ENCODE data around the gene HABP2. TPM values are rescaled to one million over a fixed set of nuclear protein-coding genes. Genes with fewer than 3 reads are reported as not detected.

The HABP2 gene
- total and polyA plus RNA-seq, 2 of the 4 experiments (the other 2 are of a cell fraction) = not detected

DNA sequence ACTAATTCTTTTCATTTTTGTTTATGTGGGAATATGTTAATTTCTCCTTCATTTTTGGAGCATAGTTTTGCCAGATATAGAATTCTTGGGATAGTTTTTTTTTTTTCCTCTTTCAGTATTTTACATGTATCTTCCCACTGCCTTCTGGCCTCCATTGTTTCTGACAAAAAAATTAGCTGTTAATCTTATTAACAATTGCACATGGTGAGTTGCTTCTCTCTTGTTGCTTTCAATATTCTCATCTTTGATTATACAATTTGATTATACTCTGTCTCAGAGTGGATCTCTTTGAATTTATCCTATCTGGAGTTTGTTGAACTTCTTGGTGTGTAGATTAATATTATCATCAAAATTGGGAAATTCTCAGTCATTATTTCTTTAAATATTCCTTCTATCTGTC lies 41.4 kb upstream of the HABP2 start:
- Histone ChIP-seq H2BK20ac (ENCODE audit: low read depth, low read length) (no peak overlapping the region), H3K18ac (ENCODE audit: low read depth, low read length) (no peak overlapping the region), H2BK15ac (ENCODE audit: low read depth, low read length) (no peak overlapping the region), H3K9me3 (ENCODE audit: control insufficient read depth, insufficient read depth, low read length) (no peaks in the 10 kb centered on the region), H4K5ac (ENCODE audit: low read depth, low read length) (no peak overlapping the region), H3K79me1 (ENCODE audit: low read depth in 1 of 2, low read length in 2 of 2) (no peaks in the 10 kb centered on the region), H3K27me3 (ENCODE audit: control insufficient read depth, insufficient read depth, low read length) (no peaks in the 10 kb centered on the region), H3K4me2 (ENCODE audit: low read depth, low read length) (no peak overlapping the region), H3K14ac (replicated peaks; ENCODE audit: low read depth, low read length) (no peak overlapping the region), H4K20me1 (ENCODE audit: insufficient read depth, low read length) (no peaks in the 10 kb centered on the region), H3K23ac (ENCODE audit: low read depth, low read length) (no peak overlapping the region), H4K8ac (ENCODE audit: low read depth in 2 of 2, low read length in 2 of 2) (no peak overlapping the region), H3K9ac (ENCODE audit: low read depth, low read length) (no peak overlapping the region), H4K91ac (ENCODE audit: insufficient read depth, low read depth, low read length) (no peak overlapping the region), H3K4me3 (ENCODE audit: insufficient read depth, low read depth, low read length) (no peak overlapping the region), H2AK5ac (ENCODE audit: low read depth, low read length) (no peak overlapping the region), H3K4ac (ENCODE audit: low read depth, low read length) (no peak overlapping the region), H3K9me1 (ENCODE audit: insufficient read depth, low read length) (no peaks in the 10 kb centered on the region), H3K4me1 (ENCODE audit: control insufficient read depth, insufficient read depth, low read length) (no peaks in the 10 kb centered on the region), H2AFZ (replicated peaks; ENCODE audit: low read length, poor library complexity) (no peak overlapping the region), H2BK120ac (ENCODE audit: low read depth, low read length) (no peak overlapping the region), H3K27ac (ENCODE audit: insufficient read depth, low read length) (no peak overlapping the region), H3K36me3 (ENCODE audit: control insufficient read depth, insufficient read depth, low read length) (no peaks in the 10 kb centered on the region), H2AK9ac (replicated peaks; ENCODE audit: low read depth, low read length, poor library complexity) (no peak overlapping the region), H3K56ac (ENCODE audit: extremely low read depth, insufficient read depth, low read length) (no peak overlapping the region), H2BK5ac (ENCODE audit: low read depth, low read length, poor library complexity, severe bottlenecking) (no peak overlapping the region)
- no peak for DNase-seq
- no TSS peak for BruUV-seq (replicated peaks)
- CTCF ChIA-PET = no interaction called here
- POLR2A ChIA-PET (ENCODE audit: unreplicated experiment) = no interaction called here
- in situ Hi-C loops (cut with MboI; ENCODE audit: low sequenced_read_pairs) (no loop called here), dilution Hi-C loops (cut with HindIII; ENCODE audit: low sequenced_read_pairs, unreplicated experiment) (no loop called here), intact Hi-C loops (cut with micrococcal nuclease) (no loop called here)
- TF ChIP-seq ELK1 (IDR thresholded peaks at IDR 0.05; ENCODE audit: borderline replicate concordance, low read depth, low read length) (no peak), CTCF (conservative IDR thresholded peaks at IDR 0.05; ENCODE audit: low read depth, low read length) (no peak), RCOR1 (IDR thresholded peaks at IDR 0.05; ENCODE audit: insufficient replicate concordance, low read length) (no peak), CEBPB (IDR thresholded peaks at IDR 0.05; ENCODE audit: low read depth, low read length) (no peak), FOS (IDR thresholded peaks at IDR 0.05; ENCODE audit: low read depth, low read length) (no peak)
- TF ChIP-seq, protein P1, sequence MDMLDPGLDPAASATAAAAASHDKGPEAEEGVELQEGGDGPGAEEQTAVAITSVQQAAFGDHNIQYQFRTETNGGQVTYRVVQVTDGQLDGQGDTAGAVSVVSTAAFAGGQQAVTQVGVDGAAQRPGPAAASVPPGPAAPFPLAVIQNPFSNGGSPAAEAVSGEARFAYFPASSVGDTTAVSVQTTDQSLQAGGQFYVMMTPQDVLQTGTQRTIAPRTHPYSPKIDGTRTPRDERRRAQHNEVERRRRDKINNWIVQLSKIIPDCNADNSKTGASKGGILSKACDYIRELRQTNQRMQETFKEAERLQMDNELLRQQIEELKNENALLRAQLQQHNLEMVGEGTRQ (IDR thresholded peaks at IDR 0.05; ENCODE audit: low read depth, low read length) = no peak
- no peak for ATAC-seq (ENCODE audit: low read depth)

Measured in IMR-90 (cell line).